MM.1S (cell line): ENCODE results near the gene ARHGEF7.

Experiments
- EZH2 ChIP-seq: fragments of 300-600 bp; sonication (generic); optimal IDR thresholded peaks from 2 replicates; pipeline ENCODE3; 2017; ENCODE audit warnings: low read depth, mild to moderate bottlenecking, antibody characterized with exemption, low read length, mixed read lengths
- EZH2phosphoT487 ChIP-seq: fragments of 300-600 bp; sonication (generic); IDR thresholded peaks from 2 replicates; pipeline ENCODE4 v1.6.1; 2018; ENCODE audit warnings: antibody characterized with exemption, low read length
- TF ChIP-seq, protein P1 (sequence below): fragments of 300-600 bp; sonication (generic); IDR thresholded peaks from 2 replicates; pipeline ENCODE4 v1.5.1; 2016; ENCODE audit warnings: antibody characterized with exemption, low read length, mixed read lengths

DNA sequence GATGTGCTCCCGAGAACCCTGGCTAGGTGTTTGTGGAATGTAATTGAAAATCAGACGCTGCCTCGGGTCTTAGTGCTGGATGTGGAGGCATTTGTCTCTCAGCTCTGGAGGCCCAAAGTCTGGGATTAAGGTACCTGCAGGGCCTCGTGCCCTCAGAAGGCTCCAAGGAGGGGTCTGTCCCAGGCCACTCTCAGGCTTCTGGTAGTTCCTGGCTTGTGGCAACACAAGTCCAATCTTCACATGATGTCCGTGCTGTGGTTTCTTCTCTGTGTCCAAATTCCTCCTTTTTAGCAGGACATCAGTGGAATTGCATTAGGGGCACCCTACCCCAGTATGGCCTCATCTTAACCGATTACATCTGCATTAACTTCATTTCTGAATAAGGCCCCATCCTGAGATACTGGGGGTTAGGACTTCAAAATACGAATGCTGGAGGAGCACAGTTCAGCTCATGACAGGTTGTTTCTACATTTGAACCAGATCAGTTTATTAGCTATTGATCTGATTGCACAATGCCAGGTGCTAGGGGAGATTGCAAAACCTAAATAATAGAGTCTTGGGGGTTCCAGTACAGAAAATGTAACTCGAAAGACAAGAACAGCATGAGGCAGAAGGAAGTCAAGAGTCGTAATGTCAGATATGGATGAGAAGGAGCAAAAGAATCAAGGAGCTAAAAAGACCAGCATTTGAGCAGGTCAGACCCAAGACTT lies 3.9 kb downstream of the ARHGEF7 start:
- TF ChIP-seq, protein P1, sequence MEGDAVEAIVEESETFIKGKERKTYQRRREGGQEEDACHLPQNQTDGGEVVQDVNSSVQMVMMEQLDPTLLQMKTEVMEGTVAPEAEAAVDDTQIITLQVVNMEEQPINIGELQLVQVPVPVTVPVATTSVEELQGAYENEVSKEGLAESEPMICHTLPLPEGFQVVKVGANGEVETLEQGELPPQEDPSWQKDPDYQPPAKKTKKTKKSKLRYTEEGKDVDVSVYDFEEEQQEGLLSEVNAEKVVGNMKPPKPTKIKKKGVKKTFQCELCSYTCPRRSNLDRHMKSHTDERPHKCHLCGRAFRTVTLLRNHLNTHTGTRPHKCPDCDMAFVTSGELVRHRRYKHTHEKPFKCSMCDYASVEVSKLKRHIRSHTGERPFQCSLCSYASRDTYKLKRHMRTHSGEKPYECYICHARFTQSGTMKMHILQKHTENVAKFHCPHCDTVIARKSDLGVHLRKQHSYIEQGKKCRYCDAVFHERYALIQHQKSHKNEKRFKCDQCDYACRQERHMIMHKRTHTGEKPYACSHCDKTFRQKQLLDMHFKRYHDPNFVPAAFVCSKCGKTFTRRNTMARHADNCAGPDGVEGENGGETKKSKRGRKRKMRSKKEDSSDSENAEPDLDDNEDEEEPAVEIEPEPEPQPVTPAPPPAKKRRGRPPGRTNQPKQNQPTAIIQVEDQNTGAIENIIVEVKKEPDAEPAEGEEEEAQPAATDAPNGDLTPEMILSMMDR: no peak
- TF ChIP-seq EZH2phosphoT487: no peak
- TF ChIP-seq EZH2: no peak
